ENCODE results near the gene C3orf62. TPM values are rescaled to one million over a fixed set of nuclear protein-coding genes. Genes with fewer than 3 reads are reported as not detected.

C3orf62 gene
- total RNA-seq, 1 donor from 2014 or later, result 4.6 TPM

DNA sequence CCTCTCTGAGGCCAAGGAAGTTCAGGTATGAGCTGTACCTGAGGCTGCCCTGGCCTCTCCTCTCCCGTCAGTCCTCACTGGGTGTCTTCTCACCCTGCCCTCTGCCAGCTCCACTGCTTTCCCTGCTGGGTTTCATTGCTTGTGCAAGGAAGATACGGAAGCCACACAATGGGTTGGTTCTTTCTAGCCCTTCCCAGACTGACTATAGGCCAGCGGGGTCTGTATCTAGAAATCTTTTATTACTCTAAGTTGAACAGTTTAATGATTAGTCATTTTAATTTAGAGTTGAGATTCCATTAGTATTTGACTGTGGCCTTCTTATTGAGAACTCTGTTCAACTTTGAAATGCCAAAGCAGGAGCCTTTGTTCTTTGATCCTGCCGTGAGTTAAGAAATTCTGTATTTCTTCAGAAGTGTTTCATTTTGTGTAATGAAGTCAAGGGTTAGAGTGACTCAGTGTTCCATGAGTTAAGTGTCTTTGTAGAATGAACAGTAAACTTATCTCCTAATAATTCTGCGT is 16.2 kb downstream of the C3orf62 start:
- no peak for DNase-seq (ENCODE audit: low spot score)
- Mint-ChIP-seq H3K27me3 (ENCODE audit: low read depth) (no peaks in the 10 kb centered on the region), H3K4me3 (ENCODE audit: unreplicated experiment) (no peak overlapping the region), H3K27ac (ENCODE audit: unreplicated experiment) (no peak overlapping the region), H3K4me1 (ENCODE audit: low read depth) (no peaks in the 10 kb centered on the region), H3K9me3 (ENCODE audit: low read depth) (no peaks in the 10 kb centered on the region), H3K36me3 (ENCODE audit: low read depth) (no peaks in the 10 kb centered on the region)
- no peak for TF ChIP-seq CTCF (IDR thresholded peaks at IDR 0.05)

- no peak for TF ChIP-seq CTCF (IDR thresholded peaks at IDR 0.05)
- Mint-ChIP-seq H3K9me3 (ENCODE audit: low read depth) (no peaks in the 10 kb centered on the region), H3K4me1 (ENCODE audit: low read depth) (no peaks in the 10 kb centered on the region), H3K27ac (ENCODE audit: unreplicated experiment) (no peak overlapping the region), H3K36me3 (ENCODE audit: low read depth) (no peaks in the 10 kb centered on the region), H3K4me3 (ENCODE audit: unreplicated experiment) (no peak overlapping the region), H3K27me3 (ENCODE audit: low read depth) (no peaks in the 10 kb centered on the region)
- DNase-seq (ENCODE audit: low spot score), result no peak
These were observed 19.8 kb downstream of the C3orf62 start for GRCh38 chr3:49257187-49257586.

GRCh38 chr3:49255718-49256511 is 21.1 kb downstream of the C3orf62 start:
- no peaks in the 10 kb centered on the region for H3K4me1 Mint-ChIP-seq (ENCODE audit: low read depth)
- no peaks in the 10 kb centered on the region for H3K27me3 Mint-ChIP-seq (ENCODE audit: low read depth)
- no peaks in the 10 kb centered on the region for H3K9me3 Mint-ChIP-seq (ENCODE audit: low read depth)

GRCh38 chr3:49255112-49255511 is 21.9 kb downstream of the C3orf62 start:
- Mint-ChIP-seq H3K4me1 (ENCODE audit: low read depth) (no peaks in the 10 kb centered on the region), H3K27me3 (ENCODE audit: low read depth) (no peaks in the 10 kb centered on the region), H3K36me3 (ENCODE audit: low read depth) (no peaks in the 10 kb centered on the region), H3K9me3 (ENCODE audit: low read depth) (no peaks in the 10 kb centered on the region), H3K4me3 (ENCODE audit: unreplicated experiment) (no peak overlapping the region), H3K27ac (ENCODE audit: unreplicated experiment) (no peak overlapping the region)
- no peak for TF ChIP-seq CTCF (IDR thresholded peaks at IDR 0.05)
- no peak for DNase-seq (ENCODE audit: low spot score)

More at GRCh38 chr3:49255718-49256511, 21.1 kb downstream of the C3orf62 start:
- Mint-ChIP-seq H3K36me3 (ENCODE audit: low read depth) (no peaks in the 10 kb centered on the region), H3K27ac (ENCODE audit: unreplicated experiment) (no peak overlapping the region), H3K4me3 (ENCODE audit: unreplicated experiment) (no peak overlapping the region)
- no peak for TF ChIP-seq CTCF (IDR thresholded peaks at IDR 0.05)
- no peak for DNase-seq (ENCODE audit: low spot score)

DNA sequence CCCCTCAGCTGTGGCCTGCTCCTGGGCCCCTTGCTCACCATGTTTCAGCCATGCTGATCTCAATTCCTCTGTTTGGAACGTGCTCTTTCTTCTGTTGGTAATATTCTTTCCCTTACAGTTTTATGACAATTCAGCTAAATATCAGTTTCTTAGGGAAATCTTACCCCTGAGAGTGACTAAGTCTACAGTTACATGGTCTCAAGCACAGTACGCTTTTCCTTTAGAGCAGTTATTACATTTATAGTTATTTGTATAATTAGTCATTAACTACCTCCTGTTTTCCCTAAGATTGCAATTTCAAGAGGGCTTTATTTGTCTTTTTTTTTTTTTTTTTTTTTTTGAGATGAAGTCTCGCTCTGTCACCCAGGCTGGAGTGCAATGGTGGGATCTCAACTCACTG is 23.5 kb downstream of the C3orf62 start:
- no peaks in the 10 kb centered on the region for H3K36me3 Mint-ChIP-seq (ENCODE audit: low read depth)
- no peaks in the 10 kb centered on the region for H3K27me3 Mint-ChIP-seq (ENCODE audit: low read depth)
- DNase-seq (ENCODE audit: low spot score), result no peak
- no peak for TF ChIP-seq CTCF (IDR thresholded peaks at IDR 0.05)
- no peaks in the 10 kb centered on the region for H3K4me1 Mint-ChIP-seq (ENCODE audit: low read depth)
- H3K27ac Mint-ChIP-seq (ENCODE audit: unreplicated experiment), result no peak overlapping the region
- no peaks in the 10 kb centered on the region for H3K9me3 Mint-ChIP-seq (ENCODE audit: low read depth)
- H3K4me3 Mint-ChIP-seq (ENCODE audit: unreplicated experiment), result no peak overlapping the region

Data from chondrocyte (in vitro differentiated cells).